Panc1 (cell line): ENCODE results near the gene SLC39A7.

Experiments
- POLR2AphosphoS5 ChIP-seq: IDR thresholded peaks from 2 replicates; pipeline ENCODE4 v1.6.1; 2012; ENCODE audit warnings: mild to moderate bottlenecking, low read depth, low read length, moderate library complexity
- SIN3A ChIP-seq: IDR thresholded peaks from 2 replicates; pipeline ENCODE4 v1.6.1; 2012; ENCODE audit warnings: low read depth, mild to moderate bottlenecking, low read length, moderate library complexity, borderline replicate concordance; ENCODE audit not compliant: insufficient read depth
- TCF7L2 ChIP-seq: IDR thresholded peaks from 2 replicates; pipeline ENCODE4 v1.6.1; 2011; ENCODE audit warnings: mild to moderate bottlenecking, low read depth, low read length, inconsistent platforms
- TF ChIP-seq, protein P1 (sequence below): fragments of 450-650 bp; IDR thresholded peaks from 2 replicates; pipeline ENCODE4 v1.5.1; 2017; ENCODE audit warnings: mild to moderate bottlenecking
- TF ChIP-seq, protein P2 (sequence below), 2 experiments: IDR thresholded peaks; 2 replicates each; pipeline ENCODE4 v1.6.1; 2011 to 2012; ENCODE audit warnings: low read depth in 2 of 2, control low read depth in 1 of 2, low read length in 1 of 2, mild to moderate bottlenecking in 1 of 2, moderate library complexity in 1 of 2; ENCODE audit not compliant: insufficient read depth in 1 of 2

DNA sequence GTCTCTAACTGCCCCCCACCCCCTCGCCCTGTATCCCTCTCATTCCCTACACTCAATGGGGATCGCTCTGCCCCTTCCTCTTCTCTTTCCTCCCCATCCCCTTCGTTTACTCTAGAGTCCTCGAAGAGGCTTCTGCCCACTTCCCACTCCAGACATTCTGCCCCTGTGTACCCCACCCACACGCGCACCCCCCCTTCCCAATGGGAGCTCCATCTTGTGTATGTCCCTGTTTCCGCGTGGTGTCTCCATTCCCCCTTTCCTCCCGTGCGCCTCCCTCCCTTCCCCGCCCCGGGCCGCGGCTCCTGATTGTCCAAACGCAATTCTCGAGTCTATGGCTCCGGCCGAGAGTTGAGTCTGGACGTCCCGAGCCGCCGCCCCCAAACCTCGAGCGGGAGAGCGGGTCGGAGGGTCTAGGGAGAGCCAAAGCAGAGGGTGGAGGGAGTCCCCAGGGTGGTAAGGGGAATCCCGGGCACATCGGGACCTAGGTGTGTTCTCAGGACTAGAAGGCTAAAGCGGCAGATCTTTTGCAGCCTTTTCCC, 7.0 kb downstream of the SLC39A7 start:
- TF ChIP-seq, protein P1, sequence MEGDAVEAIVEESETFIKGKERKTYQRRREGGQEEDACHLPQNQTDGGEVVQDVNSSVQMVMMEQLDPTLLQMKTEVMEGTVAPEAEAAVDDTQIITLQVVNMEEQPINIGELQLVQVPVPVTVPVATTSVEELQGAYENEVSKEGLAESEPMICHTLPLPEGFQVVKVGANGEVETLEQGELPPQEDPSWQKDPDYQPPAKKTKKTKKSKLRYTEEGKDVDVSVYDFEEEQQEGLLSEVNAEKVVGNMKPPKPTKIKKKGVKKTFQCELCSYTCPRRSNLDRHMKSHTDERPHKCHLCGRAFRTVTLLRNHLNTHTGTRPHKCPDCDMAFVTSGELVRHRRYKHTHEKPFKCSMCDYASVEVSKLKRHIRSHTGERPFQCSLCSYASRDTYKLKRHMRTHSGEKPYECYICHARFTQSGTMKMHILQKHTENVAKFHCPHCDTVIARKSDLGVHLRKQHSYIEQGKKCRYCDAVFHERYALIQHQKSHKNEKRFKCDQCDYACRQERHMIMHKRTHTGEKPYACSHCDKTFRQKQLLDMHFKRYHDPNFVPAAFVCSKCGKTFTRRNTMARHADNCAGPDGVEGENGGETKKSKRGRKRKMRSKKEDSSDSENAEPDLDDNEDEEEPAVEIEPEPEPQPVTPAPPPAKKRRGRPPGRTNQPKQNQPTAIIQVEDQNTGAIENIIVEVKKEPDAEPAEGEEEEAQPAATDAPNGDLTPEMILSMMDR: no peak
- TF ChIP-seq POLR2AphosphoS5: no peak
- TF ChIP-seq TCF7L2: no peak
- TF ChIP-seq SIN3A: no peak
- TF ChIP-seq, protein P2, sequence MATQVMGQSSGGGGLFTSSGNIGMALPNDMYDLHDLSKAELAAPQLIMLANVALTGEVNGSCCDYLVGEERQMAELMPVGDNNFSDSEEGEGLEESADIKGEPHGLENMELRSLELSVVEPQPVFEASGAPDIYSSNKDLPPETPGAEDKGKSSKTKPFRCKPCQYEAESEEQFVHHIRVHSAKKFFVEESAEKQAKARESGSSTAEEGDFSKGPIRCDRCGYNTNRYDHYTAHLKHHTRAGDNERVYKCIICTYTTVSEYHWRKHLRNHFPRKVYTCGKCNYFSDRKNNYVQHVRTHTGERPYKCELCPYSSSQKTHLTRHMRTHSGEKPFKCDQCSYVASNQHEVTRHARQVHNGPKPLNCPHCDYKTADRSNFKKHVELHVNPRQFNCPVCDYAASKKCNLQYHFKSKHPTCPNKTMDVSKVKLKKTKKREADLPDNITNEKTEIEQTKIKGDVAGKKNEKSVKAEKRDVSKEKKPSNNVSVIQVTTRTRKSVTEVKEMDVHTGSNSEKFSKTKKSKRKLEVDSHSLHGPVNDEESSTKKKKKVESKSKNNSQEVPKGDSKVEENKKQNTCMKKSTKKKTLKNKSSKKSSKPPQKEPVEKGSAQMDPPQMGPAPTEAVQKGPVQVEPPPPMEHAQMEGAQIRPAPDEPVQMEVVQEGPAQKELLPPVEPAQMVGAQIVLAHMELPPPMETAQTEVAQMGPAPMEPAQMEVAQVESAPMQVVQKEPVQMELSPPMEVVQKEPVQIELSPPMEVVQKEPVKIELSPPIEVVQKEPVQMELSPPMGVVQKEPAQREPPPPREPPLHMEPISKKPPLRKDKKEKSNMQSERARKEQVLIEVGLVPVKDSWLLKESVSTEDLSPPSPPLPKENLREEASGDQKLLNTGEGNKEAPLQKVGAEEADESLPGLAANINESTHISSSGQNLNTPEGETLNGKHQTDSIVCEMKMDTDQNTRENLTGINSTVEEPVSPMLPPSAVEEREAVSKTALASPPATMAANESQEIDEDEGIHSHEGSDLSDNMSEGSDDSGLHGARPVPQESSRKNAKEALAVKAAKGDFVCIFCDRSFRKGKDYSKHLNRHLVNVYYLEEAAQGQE (IDR thresholded peaks at IDR 0.05; ENCODE audit: insufficient read depth in 1 of 2, low read depth in 2 of 2, low read length in 1 of 2): no peak
